GM12875 (cell line): ENCODE results near the gene MAST1.
A peak's percentile ranks its signal among the peaks of the same experiment; 100 is the strongest.

Source experiments
- H3K4me3 ChIP-seq: one replicate; pipeline ENCODE4 v1.5.1; 2011; ENCODE audit warnings: low read depth, low read length, control low read depth
- TF ChIP-seq, protein P1 (sequence below): IDR thresholded peaks from 2 replicates; pipeline ENCODE4 v1.5.1; 2011; ENCODE audit warnings: low read depth, mild to moderate bottlenecking, control low read depth, inconsistent platforms, low read length, moderate library complexity, borderline replicate concordance; ENCODE audit not compliant: insufficient read depth

Gene MAST1

DNA sequence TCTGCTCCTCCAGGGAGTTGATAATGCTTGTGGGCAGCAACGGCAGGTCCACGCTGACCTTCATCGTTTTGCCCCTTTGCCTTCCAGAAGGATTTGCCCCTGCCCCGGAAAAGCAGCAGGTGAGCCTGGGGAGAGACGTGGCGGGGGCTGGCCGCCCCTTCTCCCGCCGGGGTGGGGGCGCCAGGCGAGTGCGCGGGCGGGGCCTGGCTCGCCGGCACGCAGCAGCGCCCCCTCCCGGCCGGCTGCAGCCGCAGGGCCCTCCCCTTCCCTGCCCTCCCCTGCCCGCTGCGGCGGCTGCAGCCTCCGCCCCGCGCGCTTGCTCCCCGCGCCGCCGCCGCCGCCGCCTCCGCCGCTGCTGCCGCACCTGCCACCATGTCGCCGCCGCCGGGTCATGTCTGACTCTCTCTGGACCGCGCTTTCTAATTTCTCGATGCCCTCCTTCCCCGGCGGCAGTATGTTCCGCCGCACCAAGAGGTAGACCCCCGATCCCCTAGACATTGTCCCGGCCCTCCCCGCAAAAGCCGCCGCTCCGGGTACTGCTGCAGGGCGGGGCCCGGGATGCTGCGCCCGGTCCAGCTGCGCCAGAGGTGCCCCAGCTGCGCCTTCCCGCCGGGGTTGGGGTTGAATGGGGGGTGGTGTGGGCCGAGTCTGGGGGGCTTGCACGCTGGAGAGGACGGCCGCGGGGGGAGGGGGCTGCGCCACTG is at the start of gene MAST1:
Gene MAST1, plus strand, starts transcription at position 334 of the 704 bp plus-strand sequence. Its CDS starts 58 bp downstream, at position 392.
- TF ChIP-seq, protein P1, sequence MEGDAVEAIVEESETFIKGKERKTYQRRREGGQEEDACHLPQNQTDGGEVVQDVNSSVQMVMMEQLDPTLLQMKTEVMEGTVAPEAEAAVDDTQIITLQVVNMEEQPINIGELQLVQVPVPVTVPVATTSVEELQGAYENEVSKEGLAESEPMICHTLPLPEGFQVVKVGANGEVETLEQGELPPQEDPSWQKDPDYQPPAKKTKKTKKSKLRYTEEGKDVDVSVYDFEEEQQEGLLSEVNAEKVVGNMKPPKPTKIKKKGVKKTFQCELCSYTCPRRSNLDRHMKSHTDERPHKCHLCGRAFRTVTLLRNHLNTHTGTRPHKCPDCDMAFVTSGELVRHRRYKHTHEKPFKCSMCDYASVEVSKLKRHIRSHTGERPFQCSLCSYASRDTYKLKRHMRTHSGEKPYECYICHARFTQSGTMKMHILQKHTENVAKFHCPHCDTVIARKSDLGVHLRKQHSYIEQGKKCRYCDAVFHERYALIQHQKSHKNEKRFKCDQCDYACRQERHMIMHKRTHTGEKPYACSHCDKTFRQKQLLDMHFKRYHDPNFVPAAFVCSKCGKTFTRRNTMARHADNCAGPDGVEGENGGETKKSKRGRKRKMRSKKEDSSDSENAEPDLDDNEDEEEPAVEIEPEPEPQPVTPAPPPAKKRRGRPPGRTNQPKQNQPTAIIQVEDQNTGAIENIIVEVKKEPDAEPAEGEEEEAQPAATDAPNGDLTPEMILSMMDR, result peak; percentile 71
- H3K4me3 ChIP-seq, result no peak within 1 kb of the TSS

DNA sequence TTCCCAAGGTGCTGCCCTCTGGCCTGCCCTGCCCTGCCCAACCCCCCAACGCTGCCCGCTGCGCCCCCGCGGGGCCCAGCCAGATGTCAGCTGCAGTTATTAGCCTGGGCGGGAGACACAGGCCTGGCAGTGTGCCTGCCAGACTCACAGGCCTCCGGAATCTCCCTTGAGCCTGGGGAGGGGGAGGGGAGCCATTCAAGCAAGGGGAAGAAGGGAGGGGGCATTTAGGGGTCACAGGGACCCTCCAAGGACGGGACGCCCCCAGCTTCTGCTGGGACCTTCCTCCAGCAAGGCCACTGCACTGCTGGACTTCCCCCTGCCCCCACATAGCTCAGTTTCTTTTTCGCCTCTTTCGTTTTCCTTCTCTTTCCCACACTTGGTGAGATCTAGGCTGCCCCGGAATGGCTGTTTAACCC is 49.6 kb upstream of the MAST1 start:
- TF ChIP-seq, protein P1, result no peak
- peak overlapping the region; percentile 95 for H3K4me3 ChIP-seq

DNA sequence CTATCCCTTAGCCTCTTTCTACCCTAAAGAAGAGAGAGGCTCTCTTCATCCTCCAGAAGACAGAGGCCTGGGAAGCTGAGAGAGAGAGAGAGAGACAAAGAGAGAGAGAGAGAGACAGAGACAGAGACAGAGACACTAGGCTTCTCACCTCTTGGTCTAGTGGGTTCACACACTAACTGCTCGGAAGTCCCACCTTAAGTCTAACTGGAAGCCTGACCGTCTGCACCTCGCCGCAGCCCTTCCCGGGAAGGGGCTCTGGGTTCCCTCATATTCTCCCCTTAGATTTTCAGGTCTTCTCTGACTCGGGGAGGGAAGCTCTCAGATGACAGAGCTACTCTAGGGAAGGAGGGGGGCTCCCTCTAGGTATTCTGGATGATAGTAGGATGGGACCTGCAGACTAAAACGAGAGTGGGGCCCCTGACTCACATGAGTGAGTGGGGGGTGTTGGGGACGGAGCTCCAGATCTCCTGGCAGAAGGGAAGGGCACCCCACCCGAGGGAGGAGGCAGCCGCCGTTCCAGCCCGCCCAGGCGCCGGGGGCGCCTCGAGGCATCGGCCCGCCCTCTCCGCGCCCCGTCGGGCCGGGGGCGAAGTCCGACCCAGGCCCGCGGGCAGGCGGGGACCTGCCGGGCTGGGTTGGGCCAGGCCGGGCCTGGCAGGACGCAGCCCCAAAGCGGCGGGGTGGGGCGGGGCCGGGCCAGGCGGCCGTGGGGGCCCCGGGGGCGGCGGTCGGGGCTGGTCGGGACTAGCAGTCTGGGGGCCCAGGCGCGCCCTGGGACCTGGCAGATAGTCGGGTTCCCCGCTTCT is 49.0 kb upstream of the MAST1 start:
- TF ChIP-seq, protein P1, result no peak

DNA sequence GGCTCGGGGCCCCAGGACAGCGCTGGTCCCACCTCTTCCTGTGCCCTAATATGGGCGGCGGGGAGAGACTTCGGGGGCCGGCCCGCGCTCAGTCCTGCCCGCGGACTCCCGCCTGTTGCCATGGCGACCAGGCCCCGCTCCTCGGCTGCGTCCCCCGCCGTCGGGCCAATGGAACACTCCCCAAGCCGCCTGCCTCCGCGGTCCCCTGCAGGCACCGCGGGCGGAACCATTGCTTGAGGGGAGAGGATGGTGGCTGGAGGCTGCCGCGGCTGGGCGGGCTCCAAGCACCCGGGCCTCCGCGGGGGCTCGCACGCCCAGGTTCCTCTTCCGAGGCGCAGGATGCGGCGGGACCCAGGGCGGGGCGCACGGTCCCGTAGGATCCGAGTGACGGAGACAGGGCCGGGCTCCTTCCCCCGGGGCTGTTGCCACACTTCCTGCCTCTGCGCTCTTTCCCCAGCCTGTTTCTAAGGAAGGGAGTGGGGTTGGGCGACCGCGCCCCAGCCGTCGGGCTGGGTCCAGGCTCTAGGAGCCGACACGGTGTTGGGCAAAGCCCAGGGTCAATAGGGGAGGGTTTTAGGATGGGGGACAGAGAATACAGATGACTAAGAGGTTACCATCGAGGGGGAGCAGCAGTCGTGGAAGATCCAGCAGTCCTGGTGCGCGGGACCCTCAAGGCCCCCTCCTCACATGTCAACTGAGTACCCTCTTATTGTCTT is 48.3 kb upstream of the MAST1 start:
- H3K4me3 ChIP-seq, result peak overlapping the region; percentile 95
- TF ChIP-seq, protein P1, result no peak

More for the DNA sequence above, 49.0 kb upstream of the MAST1 start:
- H3K4me3 ChIP-seq, result peak overlapping the region; percentile 95

DNA sequence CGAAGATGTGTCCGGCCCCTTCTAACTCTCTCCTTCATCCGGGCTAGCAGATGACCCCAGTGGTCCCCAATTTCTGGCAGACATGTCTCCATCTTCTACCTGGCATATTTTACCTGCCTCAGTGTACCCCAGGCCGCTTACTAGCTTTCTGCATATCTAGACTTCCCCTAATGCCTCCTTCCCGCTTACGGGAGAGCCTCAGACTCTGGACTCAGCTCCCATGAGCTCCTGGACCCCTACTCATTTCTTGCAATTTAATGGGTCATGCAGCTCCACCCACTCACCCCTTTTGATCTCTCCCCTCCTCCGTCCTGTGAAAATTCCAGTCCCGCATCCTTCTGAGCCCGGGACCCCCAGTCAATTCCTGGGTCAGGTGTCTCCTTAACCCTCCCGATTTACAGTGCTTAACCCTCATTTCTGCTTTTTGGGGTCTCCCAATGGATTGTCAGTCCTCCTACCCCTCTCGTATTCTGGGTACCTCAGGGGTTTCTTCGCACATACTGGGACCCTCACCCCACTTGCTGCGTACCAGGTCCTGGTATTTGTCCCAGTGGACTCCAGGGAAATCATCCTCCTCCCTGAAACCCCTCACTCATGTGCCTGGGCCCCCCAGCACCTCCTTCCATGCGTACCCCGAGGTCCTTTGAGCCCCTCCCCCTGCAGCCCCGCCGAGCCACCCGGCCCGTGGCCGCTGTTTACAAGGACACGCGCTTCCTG is 47.5 kb upstream of the MAST1 start:
- TF ChIP-seq, protein P1, result no peak
- H3K4me3 ChIP-seq, result peak overlapping the region; percentile 95

DNA sequence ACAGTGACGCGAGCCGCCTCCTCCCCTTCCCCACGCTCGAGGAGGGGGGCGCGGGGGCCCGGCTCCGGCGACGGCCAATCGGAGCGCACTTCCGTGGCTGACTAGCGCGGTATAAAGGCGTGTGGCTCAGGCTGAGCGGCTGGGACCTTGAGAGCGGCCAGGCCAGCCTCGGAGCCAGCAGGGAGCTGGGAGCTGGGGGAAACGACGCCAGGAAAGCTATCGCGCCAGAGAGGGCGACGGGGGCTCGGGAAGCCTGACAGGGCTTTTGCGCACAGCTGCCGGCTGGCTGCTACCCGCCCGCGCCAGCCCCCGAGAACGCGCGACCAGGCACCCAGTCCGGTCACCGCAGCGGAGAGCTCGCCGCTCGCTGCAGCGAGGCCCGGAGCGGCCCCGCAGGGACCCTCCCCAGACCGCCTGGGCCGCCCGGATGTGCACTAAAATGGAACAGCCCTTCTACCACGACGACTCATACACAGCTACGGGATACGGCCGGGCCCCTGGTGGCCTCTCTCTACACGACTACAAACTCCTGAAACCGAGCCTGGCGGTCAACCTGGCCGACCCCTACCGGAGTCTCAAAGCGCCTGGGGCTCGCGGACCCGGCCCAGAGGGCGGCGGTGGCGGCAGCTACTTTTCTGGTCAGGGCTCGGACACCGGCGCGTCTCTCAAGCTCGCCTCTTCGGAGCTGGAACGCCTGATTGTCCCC is 46.8 kb upstream of the MAST1 start, which contains the start of gene JUNB:
Gene JUNB, plus strand, starts transcription at position 142 of the 706 bp plus-strand sequence. Its CDS starts 286 bp downstream, at position 428.
- peak within 1 kb of the TSS; percentile 95 for H3K4me3 ChIP-seq
- TF ChIP-seq, protein P1, result peak; percentile 20; the same call in 1 of the 2 replicates
